ENCODE results near the gene GPATCH2L.

The GPATCH2L gene

DNA sequence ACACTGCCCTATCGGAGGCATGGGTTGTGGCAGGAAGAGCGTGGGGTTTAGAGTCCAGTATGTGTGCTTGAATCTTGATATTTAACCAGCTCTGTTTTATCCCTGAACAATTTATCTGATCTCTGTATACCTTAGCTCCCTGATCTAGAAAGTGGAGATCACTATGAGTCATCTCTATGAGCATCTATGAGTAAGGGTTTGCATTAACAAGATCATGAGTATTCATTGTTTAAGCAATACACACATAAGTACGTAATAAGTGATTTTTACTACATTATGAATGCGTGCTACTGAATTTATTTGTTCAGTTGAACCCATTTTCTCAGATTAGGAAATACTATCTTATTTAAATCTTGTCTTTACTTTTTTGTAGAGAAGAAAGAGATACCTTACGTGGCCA is 49.4 kb downstream of the GPATCH2L start:
- DNase-seq (ENCODE audit: low spot score) = no peak

- no peak for DNase-seq (ENCODE audit: low spot score)
Observed at GRCh38 chr14:76203086-76204001, 51.6 kb downstream of the GPATCH2L start.

DNA sequence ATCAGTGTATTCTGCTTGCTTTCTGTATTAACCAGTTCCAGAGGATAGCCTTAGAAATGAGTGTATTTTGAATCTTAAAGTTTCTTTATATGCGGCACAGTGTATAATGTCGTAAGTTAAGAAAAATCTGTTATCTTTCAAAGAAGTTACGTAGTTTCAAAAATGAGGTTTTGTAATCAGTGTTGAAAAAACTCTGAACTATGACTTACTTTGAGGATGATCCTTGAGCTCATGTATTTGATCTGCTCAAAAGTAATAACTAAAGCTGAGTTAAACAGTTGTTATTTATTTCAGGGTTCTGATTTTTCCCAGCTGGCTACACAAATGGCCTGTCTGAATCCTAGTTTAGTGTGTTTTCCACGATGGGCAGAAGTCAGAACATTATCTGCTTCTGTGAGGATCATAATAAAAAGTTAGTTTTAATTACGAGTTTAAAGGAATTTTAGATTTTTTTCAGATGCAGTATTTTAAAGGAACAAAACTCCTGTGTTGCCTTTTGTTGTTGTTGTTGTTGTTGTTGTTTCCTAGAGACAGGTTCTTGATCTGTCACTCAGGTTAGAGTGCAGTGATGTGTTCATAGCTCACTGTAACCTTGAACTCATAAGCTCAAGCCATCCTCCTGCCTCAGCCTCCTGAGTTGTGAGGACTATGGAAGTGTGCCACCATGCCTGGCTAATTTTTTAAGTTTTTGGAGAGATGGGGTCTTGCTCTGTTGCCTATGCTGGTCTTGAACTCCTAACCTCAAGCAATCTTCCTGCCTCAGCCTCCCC is 52.9 kb downstream of the GPATCH2L start:
- no peak for DNase-seq (ENCODE audit: low spot score)

DNA sequence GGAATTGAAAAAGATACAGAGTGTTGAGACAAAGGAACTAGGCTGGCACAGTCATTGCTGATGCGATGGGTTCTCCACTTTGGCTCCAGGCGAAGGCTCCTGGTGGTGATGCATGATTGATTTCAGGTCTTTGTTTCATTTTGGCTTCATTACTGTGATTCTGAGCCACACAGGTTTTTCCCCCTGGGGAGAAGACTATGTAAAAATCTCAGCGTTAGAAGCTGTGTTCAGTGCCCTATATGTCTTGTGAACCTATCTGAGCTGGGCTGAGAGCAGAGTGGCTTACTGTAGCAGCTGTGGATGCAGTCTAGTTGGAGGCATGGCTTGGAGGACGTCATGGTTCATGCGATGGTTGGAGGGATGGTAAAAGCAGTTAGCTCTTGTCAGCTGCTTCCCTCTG is 54.0 kb downstream of the GPATCH2L start:
- no peak for DNase-seq (ENCODE audit: low spot score)

DNA sequence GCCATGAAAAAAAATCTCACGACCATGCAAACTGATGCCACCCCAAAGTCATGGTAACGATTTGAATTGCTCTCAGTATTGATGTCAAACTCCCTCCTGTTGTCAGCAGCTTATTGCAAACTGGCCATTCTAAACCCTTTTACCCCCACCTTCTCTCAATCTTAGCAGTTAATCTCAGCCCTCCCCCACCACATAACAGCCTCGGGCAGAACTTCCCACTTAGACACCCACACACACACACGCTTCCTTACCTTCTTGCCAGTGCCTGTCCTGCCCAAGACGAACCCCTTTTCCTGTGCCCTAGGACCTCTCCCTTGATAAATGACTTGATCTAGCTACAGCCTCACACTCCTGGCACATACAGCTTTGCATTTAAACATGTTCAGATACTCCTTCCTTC is 56.6 kb downstream of the GPATCH2L start:
- no peak for DNase-seq (ENCODE audit: low spot score)

- no peak for DNase-seq (ENCODE audit: low spot score)
Observed at GRCh38 chr14:76212242-76212641, 60.5 kb downstream of the GPATCH2L start.

DNA sequence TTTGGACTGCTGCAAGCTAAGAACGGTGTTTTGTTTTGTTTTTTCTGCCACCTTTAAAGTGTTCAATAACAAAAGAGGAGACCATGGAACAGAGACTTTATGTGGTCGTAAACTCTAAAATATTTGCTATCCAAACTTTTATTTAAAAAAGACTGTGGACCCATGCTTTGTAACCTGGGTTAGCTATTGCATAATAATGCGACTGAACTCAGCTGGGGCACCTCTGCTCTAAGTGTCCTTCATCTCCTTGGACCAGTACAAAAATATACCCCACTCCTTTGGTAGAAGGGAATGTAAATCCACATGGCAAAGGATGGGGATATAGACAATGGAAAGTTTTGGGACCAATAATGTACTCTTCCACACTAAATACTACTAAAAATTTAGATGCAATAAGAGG is 65.5 kb downstream of the GPATCH2L start:
- DNase-seq (ENCODE audit: low spot score) = no peak

GRCh38 chr14:76218662-76219061 is 66.9 kb downstream of the GPATCH2L start:
- DNase-seq (ENCODE audit: low spot score) = no peak

GRCh38 chr14:76219873-76220272 is 68.2 kb downstream of the GPATCH2L start:
- no peak for DNase-seq (ENCODE audit: low spot score)

GRCh38 chr14:76227450-76228050 is 75.8 kb downstream of the GPATCH2L start:
- no peak for DNase-seq (ENCODE audit: low spot score)

GRCh38 chr14:76228138-76228537 is 76.4 kb downstream of the GPATCH2L start:
- DNase-seq (ENCODE audit: low spot score) = no peak

- no peak for DNase-seq (ENCODE audit: low spot score)
Observed at GRCh38 chr14:76232800-76233199, 81.1 kb downstream of the GPATCH2L start.

DNA sequence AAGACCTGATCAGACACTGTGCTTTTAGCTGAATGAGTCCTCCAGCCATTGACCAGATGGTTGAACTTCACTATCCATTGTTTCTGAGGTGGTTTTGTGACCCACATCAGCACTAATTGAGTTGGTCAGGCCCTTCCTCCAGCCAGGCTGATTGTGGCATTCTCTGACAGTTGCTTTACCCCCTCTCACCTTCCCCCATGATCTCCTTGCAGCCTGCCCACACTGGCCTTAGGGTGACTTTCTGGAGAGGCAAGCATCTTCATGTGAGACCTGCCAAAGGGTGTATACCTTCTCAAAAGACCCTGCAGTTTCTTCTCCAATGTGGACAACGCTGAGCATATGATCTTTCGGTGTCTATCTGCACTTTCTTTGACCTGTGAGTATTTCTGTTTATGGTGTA is 83.9 kb downstream of the GPATCH2L start:
- DNase-seq (ENCODE audit: low spot score) = no peak

DNA sequence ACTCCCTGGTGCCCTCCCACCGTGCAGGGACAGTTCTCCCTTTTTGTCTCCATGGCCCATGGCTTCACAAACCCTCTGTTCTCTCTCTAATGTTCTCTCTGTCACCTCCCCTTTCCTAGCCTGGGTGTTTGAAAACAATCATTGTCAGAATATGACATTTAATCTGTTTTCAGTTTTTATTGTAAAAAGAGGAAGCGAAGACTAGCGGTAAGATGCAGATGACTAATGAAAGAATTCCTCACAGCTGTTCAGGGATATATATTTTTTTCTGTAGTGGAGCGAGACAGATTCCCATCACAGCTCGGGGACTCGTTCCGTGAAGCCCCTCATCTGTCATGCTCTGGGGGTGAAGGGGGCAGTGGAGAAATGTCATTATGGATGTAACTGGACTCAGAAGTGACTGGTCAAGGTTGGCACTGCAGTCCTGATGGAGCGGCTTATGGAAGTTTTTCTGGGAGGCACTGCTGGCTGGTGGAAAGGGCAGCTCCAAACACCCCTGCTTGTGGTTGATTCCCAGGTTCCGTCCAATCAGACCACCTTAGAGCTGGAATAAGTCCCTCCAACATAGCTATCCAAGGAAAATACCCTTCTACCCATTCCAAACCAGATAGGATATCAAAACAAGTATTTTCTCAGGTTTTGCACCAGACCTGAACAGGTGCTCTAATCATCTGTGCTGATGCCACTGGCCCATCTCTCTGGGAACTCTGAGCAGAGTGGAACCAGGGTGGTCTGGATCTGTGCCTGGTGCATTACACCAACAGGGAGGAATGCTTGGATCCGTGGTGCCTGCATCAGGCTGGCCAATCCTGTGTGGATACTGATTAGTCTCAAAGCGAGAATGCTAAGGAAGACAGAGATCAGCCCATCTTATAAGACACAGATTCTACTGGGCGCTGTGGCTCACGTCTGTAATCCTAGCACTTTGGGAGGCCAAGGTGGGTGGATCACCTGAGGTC is 84.7 kb downstream of the GPATCH2L start:
- DNase-seq (ENCODE audit: low spot score) = no peak

- DNase-seq (ENCODE audit: low spot score) = peak; percentile 38
Observed at GRCh38 chr14:76237349-76237990, 85.7 kb downstream of the GPATCH2L start.

DNA sequence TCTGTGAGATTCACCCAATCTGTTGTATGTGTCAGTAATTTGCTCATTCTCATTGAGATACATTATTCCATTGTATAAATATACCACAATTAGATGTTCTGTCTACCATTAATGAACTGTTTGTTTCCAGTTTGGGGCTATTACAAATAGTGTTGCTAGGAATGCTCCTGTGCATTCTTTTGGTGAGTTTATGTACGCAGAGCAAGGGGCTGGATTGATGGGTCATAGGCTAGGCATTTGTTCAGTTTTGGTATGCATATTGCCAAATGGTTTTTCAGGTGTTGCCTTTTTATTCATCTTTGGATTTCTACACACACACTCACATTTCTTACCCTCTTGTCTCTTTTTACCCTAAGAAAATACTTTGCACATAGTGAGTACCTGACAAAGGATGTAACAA is 93.4 kb downstream of the GPATCH2L start:
- DNase-seq (ENCODE audit: low spot score) = no peak

DNA sequence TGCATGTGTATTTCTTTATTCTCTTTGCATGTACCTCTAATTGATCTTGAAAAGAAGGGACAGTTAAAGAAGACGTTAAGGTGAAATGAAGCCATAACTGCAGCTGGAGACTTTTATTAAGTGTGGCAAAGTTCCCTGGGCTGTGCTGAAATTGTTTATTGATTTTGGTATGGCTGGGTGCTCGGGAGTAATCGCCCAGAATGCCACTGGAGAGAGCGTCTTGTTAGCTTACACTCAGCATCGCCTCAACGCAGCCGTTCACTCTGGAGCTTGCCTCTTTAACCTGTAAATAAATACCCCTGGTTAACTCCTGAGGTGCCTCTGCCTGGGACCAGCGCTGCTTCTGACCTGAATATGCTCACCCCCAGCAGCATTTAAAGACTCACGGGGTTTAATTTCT is 98.6 kb downstream of the GPATCH2L start:
- DNase-seq (ENCODE audit: low spot score) = no peak

GRCh38 chr14:76252471-76252870 is 100.7 kb downstream of the GPATCH2L start:
- no peak for DNase-seq (ENCODE audit: low spot score)

DNA sequence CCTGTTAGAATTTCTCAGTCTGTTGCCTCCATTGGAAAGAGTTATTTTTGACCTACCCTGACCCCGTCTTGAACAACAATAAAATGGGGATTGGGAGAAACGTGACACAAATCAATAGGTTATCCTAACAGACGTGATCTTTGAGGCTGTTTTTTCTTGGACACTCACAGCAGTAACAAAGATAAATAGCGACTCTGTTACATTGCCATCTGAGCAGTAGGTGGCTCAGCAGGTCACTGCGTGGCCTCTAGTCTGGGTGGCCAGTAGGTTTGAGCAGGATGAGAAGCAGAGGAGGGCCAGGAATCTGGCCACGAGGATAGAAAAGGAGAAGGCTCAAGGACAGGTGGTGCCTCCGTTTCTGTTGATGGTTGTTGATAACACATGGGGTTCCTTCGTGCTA is 101.4 kb downstream of the GPATCH2L start:
- DNase-seq (ENCODE audit: low spot score) = no peak

DNA sequence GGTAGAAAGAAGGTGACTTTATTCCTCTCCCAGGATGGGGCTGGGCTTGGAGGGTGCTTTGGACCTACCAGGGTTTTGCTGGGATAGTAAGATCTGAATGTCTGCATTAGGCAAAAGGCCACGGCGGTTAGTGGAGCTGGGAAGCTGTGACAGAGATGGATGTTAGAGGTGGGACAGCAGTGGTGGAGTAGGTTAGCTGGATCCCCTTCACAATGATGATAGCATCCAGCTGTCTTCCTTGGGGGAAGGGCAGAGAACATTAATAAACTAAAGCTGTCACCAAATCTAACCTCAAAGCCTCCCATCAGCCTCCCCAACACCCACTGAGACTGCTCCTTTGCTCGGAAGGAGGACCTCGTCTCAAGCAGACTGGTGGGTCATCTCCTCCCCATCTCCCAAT is 104.8 kb downstream of the GPATCH2L start:
- DNase-seq (ENCODE audit: low spot score) = no peak

GRCh38 chr14:76257111-76257803 is 105.5 kb downstream of the GPATCH2L start:
- DNase-seq (ENCODE audit: low spot score) = no peak
